Mucosa of stomach (tissue), 1 donor: ENCODE results near the gene VASH2.
"Not testable (repeated sequence)": the region's sequence is repeated elsewhere in the genome, so short reads cannot be mapped to it uniquely, and the experiment has no call there.

Experiments used
- H3K27me3 ChIP-seq: one replicate; pipeline ENCODE4 v1.7.0; 2013; ENCODE audit warnings: mild to moderate bottlenecking, low read length; ENCODE audit not compliant: control insufficient read depth, insufficient read depth
- H3K36me3 ChIP-seq: one replicate; pipeline ENCODE4 v1.7.0; 2013; ENCODE audit warnings: low read length; ENCODE audit not compliant: control insufficient read depth, insufficient read depth
- H3K4me1 ChIP-seq: one replicate; pipeline ENCODE4 v1.7.0; 2013; ENCODE audit warnings: mild to moderate bottlenecking, low read length; ENCODE audit not compliant: control insufficient read depth, insufficient read depth
- H3K4me3 ChIP-seq: one replicate; pipeline ENCODE4 v1.7.0; 2013; ENCODE audit warnings: low read length
- H3K9ac ChIP-seq: one replicate; pipeline ENCODE4 v1.7.0; 2013; ENCODE audit warnings: mild to moderate bottlenecking, low read length, moderate library complexity
- H3K9me3 ChIP-seq: one replicate; pipeline ENCODE4 v1.7.0; 2013; ENCODE audit warnings: mild to moderate bottlenecking, low read length, moderate library complexity; ENCODE audit not compliant: control insufficient read depth
- donor health status: Pancreatic carcinoma.

The VASH2 gene

DNA sequence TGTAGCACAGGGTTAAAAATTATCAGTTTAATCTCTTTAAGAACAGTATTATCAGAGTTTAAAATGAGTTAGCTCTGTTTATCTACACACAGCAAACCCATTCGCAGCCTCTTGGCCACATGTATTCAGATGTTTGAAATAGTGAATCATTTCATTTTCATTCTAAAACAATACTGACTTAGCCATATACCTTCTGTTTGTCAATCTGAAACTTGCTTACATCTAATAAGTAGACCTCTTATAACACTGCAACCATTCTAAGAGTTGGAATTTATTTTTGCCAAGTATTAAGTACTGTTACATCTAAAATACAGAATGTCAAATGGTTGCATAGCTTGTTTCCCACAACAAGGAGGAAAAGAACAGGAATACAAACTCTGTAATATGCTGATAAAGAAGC lies 39.9 kb downstream of the VASH2 start:
- H3K36me3 ChIP-seq: no peaks in the 10 kb centered on the region
- no peak overlapping the region for H3K9ac ChIP-seq
- no peaks in the 10 kb centered on the region for H3K9me3 ChIP-seq

DNA sequence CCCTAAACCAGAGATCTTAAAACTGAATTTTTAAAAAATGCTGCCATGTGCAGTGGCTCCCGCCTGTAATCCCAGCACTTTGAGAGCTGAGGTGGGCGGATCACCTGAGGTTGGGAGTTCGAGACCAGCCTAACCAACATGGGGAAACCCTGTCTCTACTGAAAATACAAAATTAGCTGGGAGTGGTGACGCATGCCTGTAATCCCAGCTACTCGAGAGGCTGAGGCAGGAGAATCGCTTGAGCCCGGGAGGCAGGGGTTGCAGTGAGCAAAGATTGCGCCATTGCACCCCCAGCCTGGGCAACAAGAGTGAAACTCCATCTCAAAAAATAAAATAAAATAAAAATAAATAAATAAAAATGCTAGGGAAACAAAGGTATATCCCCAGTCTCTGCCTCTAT lies 43.6 kb downstream of the VASH2 start:
- not testable (repeated sequence) for H3K27me3 ChIP-seq, H3K9ac ChIP-seq, H3K9me3 ChIP-seq, H3K4me1 ChIP-seq, H3K4me3 ChIP-seq, H3K36me3 ChIP-seq

More for the DNA sequence above, 39.9 kb downstream of the VASH2 start:
- no peak overlapping the region for H3K4me3 ChIP-seq
- H3K4me1 ChIP-seq: peaks cover 5% of the 10 kb centered on the region
- no peaks in the 10 kb centered on the region for H3K27me3 ChIP-seq

DNA sequence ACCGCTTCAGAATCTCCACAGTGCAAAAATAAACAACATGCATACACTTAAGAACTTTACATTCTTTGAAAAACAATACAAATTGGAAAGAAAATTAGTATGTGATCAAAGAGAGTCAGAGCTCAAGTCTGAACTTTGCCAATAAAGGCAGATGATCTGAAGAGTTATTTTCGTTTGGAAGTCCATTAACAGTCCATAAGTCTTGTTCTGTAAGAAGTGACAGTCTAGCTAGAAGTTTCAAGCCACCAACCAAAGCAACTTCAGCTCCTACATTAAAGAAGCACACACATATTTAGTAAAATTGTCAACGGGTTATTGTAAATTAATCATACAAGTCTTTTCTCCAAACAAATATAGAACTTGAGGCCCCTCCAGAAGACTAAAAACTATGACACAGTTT lies 44.6 kb downstream of the VASH2 start:
- H3K36me3 ChIP-seq: no peaks in the 10 kb centered on the region

DNA sequence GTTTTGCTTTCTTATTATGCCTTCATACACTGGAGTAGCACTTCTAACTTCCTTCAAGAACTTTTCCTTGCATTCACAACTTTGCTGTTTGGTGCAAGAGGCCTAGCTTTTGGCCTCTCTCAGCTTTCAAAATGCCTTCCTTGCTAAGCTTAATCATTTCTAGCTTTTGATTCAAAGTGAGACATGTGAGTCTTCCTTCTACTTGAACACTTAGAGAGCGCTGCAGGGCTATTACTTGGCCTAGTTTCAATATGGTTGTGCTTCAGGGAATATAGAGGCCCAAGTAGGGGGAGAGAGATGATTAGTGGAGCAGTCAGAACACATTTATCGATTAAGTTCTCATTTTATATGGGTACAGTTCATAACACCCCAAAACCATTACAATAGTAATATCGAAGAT lies 52.9 kb downstream of the VASH2 start:
- H3K9me3 ChIP-seq: no peaks in the 10 kb centered on the region
- no peaks in the 10 kb centered on the region for H3K36me3 ChIP-seq
- no peaks in the 10 kb centered on the region for H3K27me3 ChIP-seq
- H3K4me1 ChIP-seq: no peaks in the 10 kb centered on the region
- no peak overlapping the region for H3K9ac ChIP-seq
- no peak overlapping the region for H3K4me3 ChIP-seq

More for the DNA sequence above, 44.6 kb downstream of the VASH2 start:
- Histone ChIP-seq H3K9ac (no peak overlapping the region), H3K9me3 (no peaks in the 10 kb centered on the region), H3K4me1 (peaks cover 5% of the 10 kb centered on the region), H3K4me3 (no peak overlapping the region), H3K27me3 (no peaks in the 10 kb centered on the region)

DNA sequence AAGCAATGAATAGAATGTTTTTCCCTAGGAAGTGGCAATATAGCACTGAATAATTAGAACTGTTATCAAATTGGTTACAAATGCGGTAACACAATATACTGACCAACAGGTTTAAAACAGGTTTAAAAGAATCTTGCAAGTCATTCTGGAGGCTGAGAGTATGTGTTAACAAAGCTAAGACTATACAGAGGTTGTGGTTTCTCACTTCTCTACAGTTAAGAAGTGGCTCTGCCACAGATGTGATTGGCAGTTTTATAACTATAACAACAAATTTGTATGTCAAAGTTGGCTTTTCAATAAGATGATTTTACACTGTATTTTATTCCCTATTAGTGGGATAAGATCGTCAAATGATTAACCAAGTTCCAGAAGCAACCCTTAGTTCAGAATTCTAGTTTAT lies 58.2 kb downstream of the VASH2 start:
- no peaks in the 10 kb centered on the region for H3K36me3 ChIP-seq
- no peak overlapping the region for H3K4me3 ChIP-seq
- H3K9ac ChIP-seq: no peak overlapping the region
- H3K4me1 ChIP-seq: no peaks in the 10 kb centered on the region
- H3K9me3 ChIP-seq: no peaks in the 10 kb centered on the region
- no peaks in the 10 kb centered on the region for H3K27me3 ChIP-seq

DNA sequence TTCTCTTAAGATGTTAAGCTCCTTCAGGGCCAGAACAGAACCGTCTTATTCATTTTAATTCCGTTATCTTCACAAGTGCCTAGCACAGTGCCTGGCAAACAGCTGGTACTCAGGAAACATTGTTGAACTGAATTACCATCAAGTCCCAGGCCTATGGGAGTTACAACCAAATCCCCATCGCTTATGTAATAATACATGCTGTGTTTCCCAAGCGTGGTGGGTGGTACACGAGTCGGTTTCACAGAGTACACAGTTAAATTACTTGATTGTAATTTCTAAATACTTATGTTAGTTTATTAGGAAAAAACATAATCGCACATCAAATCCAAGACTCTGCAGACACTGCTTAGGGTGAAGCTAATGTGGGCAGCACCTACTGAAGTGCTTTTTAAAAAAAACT lies 64.3 kb downstream of the VASH2 start:
- Histone ChIP-seq H3K4me3 (peak overlapping the region; percentile 59), H3K9me3 (no peaks in the 10 kb centered on the region), H3K4me1 (no peaks in the 10 kb centered on the region), H3K27me3 (no peaks in the 10 kb centered on the region), H3K9ac (peak overlapping the region; percentile 85), H3K36me3 (no peaks in the 10 kb centered on the region)

DNA sequence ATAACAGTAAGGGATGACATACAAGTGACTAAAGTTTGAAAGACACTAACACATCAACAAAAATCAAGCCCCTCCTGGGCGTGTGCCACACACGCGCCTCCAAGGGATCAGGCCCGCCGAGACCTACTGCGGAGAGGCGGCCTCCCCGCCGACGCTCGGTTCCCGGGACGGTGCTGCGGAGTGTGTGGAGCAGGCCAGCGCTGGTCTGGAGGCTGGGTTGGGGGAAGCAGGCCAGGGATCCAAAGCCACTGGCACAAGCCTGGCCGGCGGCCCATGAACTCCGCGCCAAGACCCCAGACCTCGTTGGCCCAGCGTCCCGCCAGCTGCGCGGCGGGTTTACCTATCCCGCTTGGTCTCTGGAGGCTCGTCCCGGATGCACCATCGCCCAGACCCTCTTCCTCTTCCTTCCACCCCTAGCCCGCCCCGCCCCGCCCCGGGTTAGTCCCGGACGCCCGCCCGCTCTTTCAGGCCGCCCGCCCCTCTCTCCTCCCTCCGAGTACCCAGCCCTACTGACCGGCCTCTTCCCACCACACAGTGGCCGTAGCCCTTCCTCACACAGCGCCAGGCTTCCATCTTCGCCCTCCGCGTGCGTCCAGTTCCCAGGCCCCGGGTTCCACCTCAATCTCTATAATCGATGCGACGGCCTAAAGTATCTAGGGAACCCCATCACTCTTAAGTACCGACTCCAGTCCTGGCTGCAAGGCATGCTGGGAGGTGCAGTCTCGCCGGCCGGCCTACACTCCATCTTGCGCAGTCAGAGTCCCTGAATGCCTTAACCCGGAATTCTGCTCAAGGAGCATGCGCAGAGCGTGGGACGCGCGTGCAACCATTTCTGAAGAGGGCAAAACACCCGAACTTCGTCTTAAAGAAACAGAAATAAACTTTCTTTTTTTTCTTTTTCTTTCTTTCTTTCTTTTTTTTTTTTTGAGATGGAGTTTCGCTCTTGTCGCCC lies 65.0 kb downstream of the VASH2 start, which contains the start of gene ANGEL2:
TSS of gene ANGEL2 (minus strand) at position 769 of the 952 bp plus-strand sequence. CDS start at position 573, 196 bp downstream.
- Histone ChIP-seq H3K9ac (peak within 1 kb of the TSS; percentile 85), H3K36me3 (no peaks in the 10 kb centered on the region), H3K4me3 (peak within 1 kb of the TSS; percentile 59), H3K27me3 (no peaks in the 10 kb centered on the region), H3K4me1 (no peaks in the 10 kb centered on the region), H3K9me3 (no peaks in the 10 kb centered on the region)

DNA sequence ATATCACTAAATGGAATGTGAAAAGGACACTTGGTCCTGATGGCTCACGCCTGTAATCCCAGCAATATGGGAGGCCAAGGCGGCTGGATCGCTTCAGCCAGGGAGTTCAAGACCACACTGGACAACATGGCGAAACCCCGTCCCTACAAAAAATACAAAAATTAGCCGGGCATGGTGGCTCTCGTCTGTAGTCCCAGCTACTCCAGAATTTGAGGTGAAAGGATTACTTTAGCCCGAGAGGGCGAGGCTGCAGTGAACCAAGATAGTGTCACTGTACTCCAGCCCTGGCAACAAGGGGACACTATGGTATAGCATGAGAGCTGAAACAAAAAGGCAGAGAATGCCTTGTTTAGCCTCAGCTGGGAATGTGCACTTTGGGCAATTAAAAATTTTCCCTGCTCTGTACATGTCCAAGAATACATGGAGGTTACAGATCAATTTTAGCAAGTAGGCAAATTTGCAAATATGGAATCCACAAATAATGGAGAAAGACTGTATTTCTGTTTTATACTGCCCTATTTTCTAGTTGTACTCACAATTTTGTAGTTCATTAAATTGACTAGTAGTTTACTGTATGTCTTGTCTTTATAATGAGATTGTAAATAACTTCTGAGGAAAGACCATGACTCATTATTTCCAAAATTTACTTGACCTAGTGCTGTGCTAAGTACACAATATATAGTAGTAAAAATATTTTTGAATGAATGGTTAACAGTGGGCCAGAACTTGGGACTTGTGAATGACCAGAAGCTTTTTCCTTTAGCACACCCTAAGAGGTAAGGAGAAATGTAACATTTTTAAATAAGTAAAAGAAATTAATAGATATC lies 67.3 kb downstream of the VASH2 start:
- Histone ChIP-seq H3K9ac (no peak overlapping the region), H3K4me3 (no peak overlapping the region), H3K4me1 (no peaks in the 10 kb centered on the region), H3K27me3 (no peaks in the 10 kb centered on the region), H3K36me3 (no peaks in the 10 kb centered on the region), H3K9me3 (no peaks in the 10 kb centered on the region)

DNA sequence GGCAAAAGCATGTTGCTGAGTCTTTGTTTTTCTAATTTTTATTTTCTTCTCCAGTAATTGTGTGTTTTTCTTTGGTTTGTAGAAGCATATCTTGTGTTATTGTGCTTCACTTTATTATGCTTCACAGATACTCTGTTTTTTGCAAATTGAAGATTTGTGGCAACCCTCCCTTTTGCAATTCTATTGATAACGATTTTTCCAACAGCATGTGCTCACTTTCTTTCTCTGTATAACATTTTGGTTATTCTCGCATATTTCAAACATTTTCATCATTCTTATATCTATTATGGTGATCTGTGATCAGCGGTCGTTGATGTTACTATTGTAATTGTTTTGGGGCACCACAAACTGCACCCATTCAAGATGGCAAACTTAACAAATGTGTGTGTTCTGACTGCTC lies 69.1 kb downstream of the VASH2 start:
- Histone ChIP-seq H3K9ac (no peak overlapping the region), H3K4me1 (no peaks in the 10 kb centered on the region), H3K36me3 (no peaks in the 10 kb centered on the region), H3K27me3 (no peaks in the 10 kb centered on the region), H3K9me3 (no peaks in the 10 kb centered on the region), H3K4me3 (no peak overlapping the region)

DNA sequence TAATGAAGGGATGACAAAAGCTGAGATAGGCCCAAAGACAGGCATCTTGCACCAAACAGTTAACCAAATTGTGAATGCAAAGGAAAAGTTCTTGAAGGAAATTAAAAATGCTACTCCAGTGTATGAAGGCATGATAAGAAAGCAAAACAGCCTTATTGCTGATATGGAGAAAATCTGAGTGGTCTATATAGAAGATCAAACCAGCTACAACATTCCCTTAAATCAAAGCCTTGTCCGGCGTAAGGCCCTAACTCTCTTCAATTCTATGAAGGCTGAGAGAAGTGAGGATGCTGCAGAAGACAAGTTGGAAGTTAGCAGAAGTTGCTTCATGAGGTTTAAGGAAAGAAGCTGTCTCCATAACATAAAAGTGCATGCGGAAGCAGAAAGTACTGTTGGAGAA lies 69.7 kb downstream of the VASH2 start:
- H3K4me1 ChIP-seq: no peaks in the 10 kb centered on the region
- no peaks in the 10 kb centered on the region for H3K27me3 ChIP-seq
- H3K36me3 ChIP-seq: no peaks in the 10 kb centered on the region
- H3K9ac ChIP-seq: no peak overlapping the region
- no peak overlapping the region for H3K4me3 ChIP-seq
- no peaks in the 10 kb centered on the region for H3K9me3 ChIP-seq

DNA sequence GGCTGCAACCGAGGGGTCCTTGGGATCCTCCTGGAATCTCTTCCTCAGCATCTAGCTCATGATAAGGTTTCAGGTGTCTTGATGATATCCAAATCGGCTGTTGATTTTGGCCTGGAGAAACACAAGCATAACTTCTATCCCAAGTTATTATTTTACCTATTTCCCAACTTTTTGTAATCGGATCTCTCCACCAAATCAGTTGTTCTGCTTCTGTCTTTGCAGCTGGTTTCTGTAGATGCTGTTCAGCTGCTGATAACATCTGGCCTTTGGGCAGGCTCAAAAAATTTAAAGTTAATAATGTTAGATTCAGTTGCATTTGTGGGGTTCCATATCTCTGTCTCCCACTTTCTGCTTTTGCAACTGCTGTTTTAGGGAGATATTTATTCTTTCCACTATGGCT lies 76.7 kb downstream of the VASH2 start:
- H3K4me1 ChIP-seq, H3K27me3 ChIP-seq, H3K9me3 ChIP-seq, H3K9ac ChIP-seq, H3K36me3 ChIP-seq, H3K4me3 ChIP-seq: not testable (repeated sequence)

DNA sequence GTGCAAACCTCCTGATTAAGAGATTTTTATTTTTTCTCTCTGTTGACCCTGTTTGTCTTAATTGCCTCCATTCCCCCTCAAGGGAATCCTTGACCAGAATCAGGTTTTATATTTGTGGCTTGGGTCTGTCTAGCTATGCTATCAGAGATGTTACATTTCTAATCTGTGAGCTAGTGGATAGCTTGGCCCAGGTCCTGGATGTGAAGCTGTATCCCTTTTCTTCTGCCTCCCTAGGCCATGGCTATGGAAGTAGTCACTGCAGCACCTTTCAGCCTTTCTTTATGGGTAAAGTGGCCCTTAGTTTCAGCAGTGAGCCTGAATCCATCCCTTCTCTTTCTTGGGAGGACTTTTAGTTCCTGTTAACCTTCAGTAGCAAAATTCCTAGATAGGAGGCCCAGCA lies 82.3 kb downstream of the VASH2 start:
- H3K4me1 ChIP-seq: no peaks in the 10 kb centered on the region
- no peak overlapping the region for H3K4me3 ChIP-seq
- no peaks in the 10 kb centered on the region for H3K27me3 ChIP-seq
- H3K9me3 ChIP-seq: no peaks in the 10 kb centered on the region
- H3K9ac ChIP-seq: no peak overlapping the region
- no peaks in the 10 kb centered on the region for H3K36me3 ChIP-seq
